LNCAP (cell line): Measurements from ENCODE around the gene AGL.

ENCODE experiments used
- TF ChIP-seq, protein P1 (sequence below): fragments of 450-650 bp; IDR thresholded peaks from 2 replicates; pipeline ENCODE4 v1.5.1; 2017; ENCODE audit warnings: mild to moderate bottlenecking

The AGL gene

GRCh38 chr1:99816656-99817055 lies 33.5 kb upstream of the AGL start:
- TF ChIP-seq, protein P1, sequence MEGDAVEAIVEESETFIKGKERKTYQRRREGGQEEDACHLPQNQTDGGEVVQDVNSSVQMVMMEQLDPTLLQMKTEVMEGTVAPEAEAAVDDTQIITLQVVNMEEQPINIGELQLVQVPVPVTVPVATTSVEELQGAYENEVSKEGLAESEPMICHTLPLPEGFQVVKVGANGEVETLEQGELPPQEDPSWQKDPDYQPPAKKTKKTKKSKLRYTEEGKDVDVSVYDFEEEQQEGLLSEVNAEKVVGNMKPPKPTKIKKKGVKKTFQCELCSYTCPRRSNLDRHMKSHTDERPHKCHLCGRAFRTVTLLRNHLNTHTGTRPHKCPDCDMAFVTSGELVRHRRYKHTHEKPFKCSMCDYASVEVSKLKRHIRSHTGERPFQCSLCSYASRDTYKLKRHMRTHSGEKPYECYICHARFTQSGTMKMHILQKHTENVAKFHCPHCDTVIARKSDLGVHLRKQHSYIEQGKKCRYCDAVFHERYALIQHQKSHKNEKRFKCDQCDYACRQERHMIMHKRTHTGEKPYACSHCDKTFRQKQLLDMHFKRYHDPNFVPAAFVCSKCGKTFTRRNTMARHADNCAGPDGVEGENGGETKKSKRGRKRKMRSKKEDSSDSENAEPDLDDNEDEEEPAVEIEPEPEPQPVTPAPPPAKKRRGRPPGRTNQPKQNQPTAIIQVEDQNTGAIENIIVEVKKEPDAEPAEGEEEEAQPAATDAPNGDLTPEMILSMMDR = no peak

- TF ChIP-seq, protein P1 = no peak
These were observed 32.0 kb upstream of the AGL start for GRCh38 chr1:99818063-99818699.

- TF ChIP-seq, protein P1 = no peak
These were observed 29.6 kb upstream of the AGL start for GRCh38 chr1:99820546-99820945.

DNA sequence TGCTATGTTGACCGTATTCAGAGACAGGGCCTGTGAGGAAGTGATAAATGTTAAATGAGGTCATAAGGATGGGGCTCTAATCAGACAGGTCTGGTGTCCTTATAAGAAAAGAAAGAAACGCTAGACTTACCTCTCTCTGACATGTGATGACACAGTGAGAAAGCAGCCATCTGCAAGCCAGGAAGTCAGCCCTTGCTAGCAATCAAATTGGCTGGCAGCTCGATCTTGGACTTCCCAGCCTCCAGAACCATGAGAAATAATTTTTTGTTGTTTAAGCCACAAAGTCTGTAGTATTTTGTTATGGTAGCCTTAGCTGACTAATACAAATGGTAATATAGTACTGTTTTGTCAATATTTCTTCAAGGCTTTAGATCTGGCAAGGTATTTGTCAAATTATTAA lies 25.1 kb upstream of the AGL start:
- TF ChIP-seq, protein P1 = no peak

- TF ChIP-seq, protein P1 = no peak
These were observed 24.5 kb upstream of the AGL start for GRCh38 chr1:99825702-99826101.

- TF ChIP-seq, protein P1 = no peak
These were observed 22.2 kb upstream of the AGL start for GRCh38 chr1:99827970-99828369.

DNA sequence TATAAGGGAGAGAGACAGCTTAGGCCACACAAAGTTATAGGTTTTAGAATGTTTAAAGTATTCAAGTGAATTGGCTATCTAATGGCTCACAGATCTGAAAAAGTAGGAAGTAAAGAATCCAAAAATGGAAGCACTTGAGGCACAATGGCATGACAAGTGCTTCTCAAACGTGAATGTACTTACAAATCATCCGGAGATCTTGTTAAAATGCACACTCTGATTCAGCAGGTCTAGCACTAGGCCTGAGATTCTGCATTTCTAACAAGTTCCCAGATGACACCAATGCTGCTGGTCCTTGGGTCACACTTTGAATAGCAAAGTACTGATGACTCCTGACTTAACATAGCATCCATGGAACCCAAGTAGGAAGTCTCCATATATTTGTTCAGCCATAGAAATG lies 20.9 kb upstream of the AGL start:
- TF ChIP-seq, protein P1 = no peak

- TF ChIP-seq, protein P1 = no peak
These were observed 6.4 kb upstream of the AGL start for GRCh38 chr1:99843760-99844159.
